Measurements from ENCODE around the gene BCL7B. TPM values are rescaled to one million over a fixed set of nuclear protein-coding genes. Genes with fewer than 3 reads are reported as not detected.
A peak's percentile ranks its signal among the peaks of the same experiment; 100 is the strongest.

BCL7B gene
- total and polyA plus RNA-seq, 2 donors (not counting 3 experiments of a cell fraction or from before 2014, with no cell fraction given) = 61.2 to 68.3 TPM

DNA sequence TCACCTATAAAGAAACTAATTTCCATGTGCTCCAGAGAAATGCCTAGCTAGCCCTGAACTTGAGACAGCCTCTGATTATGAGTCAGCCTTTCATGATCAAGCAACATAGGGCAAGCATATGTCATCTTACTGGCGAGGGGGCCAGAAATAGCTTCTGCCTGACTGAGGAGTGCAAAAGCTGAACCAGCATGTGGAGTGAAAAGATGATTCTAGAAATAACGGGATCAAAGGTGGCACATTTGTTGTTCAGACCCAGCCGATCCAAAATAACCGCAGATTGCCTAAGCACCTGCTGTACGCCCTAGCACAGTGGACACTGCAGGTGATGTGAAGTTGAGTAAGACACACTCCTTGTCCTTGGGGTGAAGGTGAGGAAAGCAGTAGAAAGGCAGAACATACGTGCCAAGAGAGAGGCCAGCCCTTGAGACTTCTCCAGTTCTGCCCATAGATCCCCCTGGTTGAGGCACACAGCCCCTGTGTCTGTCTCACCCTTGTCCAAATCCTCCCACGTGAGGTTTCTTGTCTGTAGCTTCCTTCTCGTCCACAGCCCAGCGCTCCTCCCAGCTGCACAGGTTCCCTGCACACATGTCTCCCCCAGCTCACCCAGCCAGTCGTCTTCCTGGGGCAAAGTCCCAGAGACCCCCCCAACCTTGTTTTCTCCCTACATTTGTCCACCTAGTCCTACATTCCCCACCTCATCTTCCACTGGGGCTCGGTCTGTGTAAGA lies 2.8 kb upstream of the BCL7B start:
- ChIA-PET CTCF (interaction anchor here (1.1 to 1.4 kb wide), 2 partner anchors 165 to 175 kb away, joined by 4 read pairs; no protein-coding TSS in a partner anchor), POLR2A (no interaction called here)
- no peaks in the 10 kb centered on the region for H4K20me1 ChIP-seq (replicated peaks; ENCODE audit: control insufficient read depth, extremely low read depth, insufficient read depth, low read length)
- peak overlapping the region; percentile 43 for H2AFZ ChIP-seq (ENCODE audit: low read depth, low read length)
- no peaks in the 10 kb centered on the region for H3K36me3 ChIP-seq (ENCODE audit: control insufficient read depth in 2 of 2, extremely low read depth in 1 of 2, insufficient read depth in 2 of 2, low read length in 2 of 2)
- TF ChIP-seq GATA2 (IDR thresholded peaks at IDR 0.05; ENCODE audit: insufficient read depth, insufficient read length, low read depth, low read length) (no peak), FOS (IDR thresholded peaks at IDR 0.05; ENCODE audit: borderline replicate concordance, insufficient read depth, low read length) (peak; percentile 42)
- FAIRE-seq = no peak
- no peaks in the 10 kb centered on the region for H3K9me1 ChIP-seq (replicated peaks; ENCODE audit: control insufficient read depth, extremely low read depth, insufficient read depth, low read length)
- H3K27me3 ChIP-seq (ENCODE audit: control insufficient read depth in 2 of 2, insufficient read depth in 2 of 2, low read length in 2 of 2) = peaks cover 0 to 4% of the 10 kb centered on the region in 2 experiments
- peaks cover 16% of the 10 kb centered on the region for H3K79me2 ChIP-seq (ENCODE audit: control insufficient read depth, insufficient read depth, low read length)
- H3K4me2 ChIP-seq (ENCODE audit: insufficient read depth, low read length) = no peak overlapping the region
- no peak overlapping the region for H3K27ac ChIP-seq (ENCODE audit: insufficient read depth, low read depth, low read length)
- H3K9ac ChIP-seq (replicated peaks; ENCODE audit: extremely low read depth, insufficient read depth, low read length) = no peak overlapping the region
- no peak overlapping the region for H3K4me3 ChIP-seq (replicated peaks in 1 of 3; ENCODE audit: insufficient read depth in 1 of 3, low read depth in 1 of 3, low read length in 3 of 3)
- intact Hi-C loops (cut with micrococcal nuclease) = no loop called here
- no peak for DNase-seq (ENCODE audit: low read depth, low spot score)
- H3K4me1 ChIP-seq (ENCODE audit: control insufficient read depth, extremely low read depth, insufficient read depth, low read length) = peaks cover 14% of the 10 kb centered on the region
- dilution Hi-C loops (cut with MboI; ENCODE audit: extremely low pct_ligation_motif_present, low sequenced_read_pairs) = no loop called here
- H3K9me3 ChIP-seq (replicated peaks; ENCODE audit: control insufficient read depth, insufficient read depth, low read length) = no peaks in the 10 kb centered on the region
- BruUV-seq (replicated peaks) = no TSS peak

GRCh38 chr7:73557108-73557396 lies 438 bp downstream of the BCL7B start:
- no peak overlapping the region for H2AFZ ChIP-seq (ENCODE audit: low read depth, low read length)
- dilution Hi-C loops (cut with MboI; ENCODE audit: extremely low pct_ligation_motif_present, low sequenced_read_pairs) (no loop called here), intact Hi-C loops (cut with micrococcal nuclease) (loop anchor here (1.0 kb wide), 2 partner anchors 21 to 35 kb away; partner anchors contain the start of genes BAZ1B and TBL2)
- H3K36me3 ChIP-seq (ENCODE audit: control insufficient read depth in 2 of 2, extremely low read depth in 1 of 2, insufficient read depth in 2 of 2, low read length in 2 of 2) = no peaks in the 10 kb centered on the region
- DNase-seq (ENCODE audit: low read depth, low spot score) = peak; percentile 96
- FAIRE-seq = peak; percentile 85
- TF ChIP-seq POLR2AphosphoS5 (IDR thresholded peaks at IDR 0.05; ENCODE audit: insufficient read depth, low read depth, low read length) (peak; percentile 89), MAX (IDR thresholded peaks at IDR 0.05; ENCODE audit: insufficient read depth, insufficient read length) (no peak)
- H3K9me1 ChIP-seq (replicated peaks; ENCODE audit: control insufficient read depth, extremely low read depth, insufficient read depth, low read length) = no peaks in the 10 kb centered on the region
- no peaks in the 10 kb centered on the region for H3K9me3 ChIP-seq (replicated peaks; ENCODE audit: control insufficient read depth, insufficient read depth, low read length)
- H3K4me2 ChIP-seq (ENCODE audit: insufficient read depth, low read length) = peak overlapping the region; percentile 88
- no TSS peak for BruUV-seq (replicated peaks)
- peaks cover 18% of the 10 kb centered on the region for H3K4me1 ChIP-seq (ENCODE audit: control insufficient read depth, extremely low read depth, insufficient read depth, low read length)
- peak overlapping the region; percentile 99 for H3K27ac ChIP-seq (ENCODE audit: insufficient read depth, low read depth, low read length)
- H4K20me1 ChIP-seq (replicated peaks; ENCODE audit: control insufficient read depth, extremely low read depth, insufficient read depth, low read length) = peaks cover 2% of the 10 kb centered on the region
- ChIA-PET CTCF (interaction anchor here (0.8 to 1.1 kb wide), 3 partner anchors 21 to 182 kb away, joined by 3 to 5 read pairs (median 3); partner anchors contain the start of genes ABHD11 and TBL2), POLR2A (interaction anchor here (0.6 to 1.3 kb wide), 3 partner anchors 21 to 146 kb away, joined by 4 to 5 read pairs (median 5); partner anchors contain the start of genes BAZ1B and TBL2)
- peak overlapping the region; percentile 100 for H3K9ac ChIP-seq (replicated peaks; ENCODE audit: extremely low read depth, insufficient read depth, low read length)
- no peaks in the 10 kb centered on the region for H3K27me3 ChIP-seq (ENCODE audit: control insufficient read depth in 2 of 2, insufficient read depth in 2 of 2, low read length in 2 of 2)
- H3K79me2 ChIP-seq (ENCODE audit: control insufficient read depth, insufficient read depth, low read length) = peaks cover 45% of the 10 kb centered on the region
- peak overlapping the region; percentile 69 to 90 (median 82) for H3K4me3 ChIP-seq (replicated peaks in 1 of 3; ENCODE audit: insufficient read depth in 1 of 3, low read depth in 1 of 3, low read length in 3 of 3)

All from endothelial cell of umbilical vein (primary cell).